Thymus (tissue), 11 donors: ENCODE results near the gene BMP2K. TPM values are rescaled to one million over a fixed set of nuclear protein-coding genes. Genes with fewer than 3 reads are reported as not detected.

Experiments used
- DNase-seq, 9 donors: peaks; one replicate each; pipeline ENCODE4 v3.0.0-alpha.2; 2013; ENCODE audit warnings: low spot score in 9 of 9, low read depth in 6 of 9, missing footprints in 1 of 9
- H3K27ac ChIP-seq, 2 donors: one replicate each; pipeline ENCODE4 v1.5.1; 2013; ENCODE audit warnings: control low read depth in 1 of 2, low read depth in 1 of 2, low read length in 1 of 2, mild to moderate bottlenecking in 1 of 2, moderate library complexity in 1 of 2
- H3K27me3 ChIP-seq, 2 donors: one replicate each; pipeline ENCODE4 v1.5.1; 2013; ENCODE audit warnings: low read length in 1 of 2; ENCODE audit not compliant: control insufficient read depth in 2 of 2, insufficient read depth in 1 of 2
- H3K36me3 ChIP-seq, 2 donors: one replicate each; pipeline ENCODE4 v1.5.1; 2013; ENCODE audit warnings: low read length in 1 of 2, mild to moderate bottlenecking in 1 of 2, moderate library complexity in 1 of 2; ENCODE audit not compliant: control insufficient read depth in 2 of 2, insufficient read depth in 2 of 2
- H3K4me1 ChIP-seq, 2 donors: one replicate each; pipeline ENCODE4 v1.5.1; 2013; ENCODE audit warnings: low read length in 2 of 2; ENCODE audit not compliant: control insufficient read depth in 2 of 2, insufficient read depth in 2 of 2
- H3K4me3 ChIP-seq, 2 donors: one replicate each; pipeline ENCODE4 v1.5.1; 2013; ENCODE audit warnings: low read length in 2 of 2, control low read depth in 1 of 2, mild to moderate bottlenecking in 1 of 2
- H3K9me3 ChIP-seq, 2 donors: one replicate each; pipeline ENCODE4 v1.5.1; 2013; ENCODE audit warnings: low read length in 1 of 2, mild to moderate bottlenecking in 1 of 2; ENCODE audit not compliant: control insufficient read depth in 2 of 2, insufficient read depth in 1 of 2
- WGBS: extraction: QIAGEN DNeasy Blood & Tissue Kit; methylation state at CpG from one replicate; pipeline ENCODE4 v1.1.7; 2013; 5-methylcytosine and 5-hydroxymethylcytosine counted together
- polyA plus RNA-seq: library from polyadenylated mRNA; stranded (reverse); fragments of 200-250 nt; gene quantifications from one replicate; pipeline ENCODE4 v1.2.3, GENCODE V29; 2013
- total RNA-seq: library from RNA; stranded (reverse); fragments of 120-200 nt; gene quantifications from one replicate; pipeline ENCODE4 v1.2.4, GENCODE V29; 2013
- donor health status: healthy.

Gene BMP2K
- total and polyA plus RNA-seq, 2 donors, result 34.3 to 36.5 TPM

DNA sequence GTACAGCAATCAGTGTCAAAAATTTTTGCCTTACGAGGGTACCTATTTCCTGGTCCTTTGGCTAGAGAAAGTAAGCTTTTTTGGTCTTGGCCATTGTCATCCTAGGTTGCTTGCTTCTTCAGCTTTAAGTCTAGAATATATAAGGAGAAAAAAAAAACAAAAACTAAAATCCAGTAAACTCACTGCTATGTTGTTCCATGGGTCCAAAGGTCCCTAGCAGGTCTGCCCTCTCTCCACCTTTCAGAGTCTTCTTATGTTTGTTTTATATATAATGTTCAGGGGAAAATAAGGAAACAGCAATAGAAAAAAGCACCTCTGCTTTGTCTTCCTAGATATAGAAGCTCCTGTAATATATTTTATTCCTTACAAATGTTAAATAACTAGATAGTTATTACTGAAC is 18.1 kb upstream of the BMP2K start:
- H3K4me3 ChIP-seq, result no peak overlapping the region
- no peaks in the 10 kb centered on the region for H3K27me3 ChIP-seq
- 97% methylated on average over 1 of the region's 1 CpG for WGBS
- no peaks in the 10 kb centered on the region for H3K36me3 ChIP-seq
- H3K27ac ChIP-seq, result no peak overlapping the region
- DNase-seq, result no peak
- H3K4me1 ChIP-seq, result no peaks in the 10 kb centered on the region
- H3K9me3 ChIP-seq, result no peaks in the 10 kb centered on the region

DNA sequence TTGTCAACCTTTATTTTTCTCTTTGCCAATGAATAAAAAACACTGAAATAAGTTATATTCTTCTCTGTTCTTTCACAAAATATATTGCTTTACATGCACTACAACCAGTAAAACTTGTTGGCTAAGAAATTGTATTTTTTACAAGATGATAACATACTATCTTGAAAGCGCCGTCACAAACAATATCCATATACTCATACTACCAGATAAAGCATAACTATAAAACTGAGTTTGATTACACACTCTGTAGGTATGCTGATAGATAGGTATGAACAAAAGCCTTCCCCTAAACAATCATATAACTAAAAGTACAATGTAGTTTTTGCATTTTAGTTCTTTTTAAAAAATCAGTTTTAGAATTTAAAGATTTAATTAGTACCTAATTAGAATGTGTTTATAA is 13.6 kb upstream of the BMP2K start:
- 99% methylated on average over 2 of the region's 2 CpGs for WGBS
- H3K9me3 ChIP-seq, result no peaks in the 10 kb centered on the region
- DNase-seq, result no peak
- H3K4me3 ChIP-seq, result no peak overlapping the region
- peaks cover 0 to 8% of the 10 kb centered on the region in 2 donors for H3K4me1 ChIP-seq
- H3K27ac ChIP-seq, result no peak overlapping the region
- no peaks in the 10 kb centered on the region for H3K36me3 ChIP-seq
- no peaks in the 10 kb centered on the region for H3K27me3 ChIP-seq

DNA sequence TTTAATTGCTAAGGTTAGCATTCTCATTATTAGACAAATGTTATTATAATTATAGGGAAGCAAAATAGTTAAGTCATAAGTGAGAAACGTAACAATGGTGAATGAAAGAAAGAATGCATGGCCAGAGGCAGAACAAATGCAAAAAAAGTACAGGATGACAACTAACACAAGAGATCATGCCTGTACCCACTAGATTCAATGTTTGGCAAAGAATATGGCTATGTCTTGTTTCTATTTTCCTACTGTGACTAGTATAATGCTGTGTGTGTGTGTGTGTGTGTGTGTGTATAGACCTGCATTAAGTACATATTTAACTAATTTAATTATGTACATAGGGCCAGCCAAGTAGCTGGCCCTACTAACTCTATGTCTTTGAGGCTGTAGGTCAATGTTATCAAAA is 12.9 kb upstream of the BMP2K start:
- H3K9me3 ChIP-seq, result no peaks in the 10 kb centered on the region
- no peaks in the 10 kb centered on the region for H3K36me3 ChIP-seq
- no peak for DNase-seq
- H3K4me1 ChIP-seq, result peaks cover 0 to 8% of the 10 kb centered on the region in 2 donors
- H3K27me3 ChIP-seq, result no peaks in the 10 kb centered on the region
- WGBS, result 98% methylated on average over 1 of the region's 1 CpG
- H3K27ac ChIP-seq, result no peak overlapping the region
- no peak overlapping the region for H3K4me3 ChIP-seq

DNA sequence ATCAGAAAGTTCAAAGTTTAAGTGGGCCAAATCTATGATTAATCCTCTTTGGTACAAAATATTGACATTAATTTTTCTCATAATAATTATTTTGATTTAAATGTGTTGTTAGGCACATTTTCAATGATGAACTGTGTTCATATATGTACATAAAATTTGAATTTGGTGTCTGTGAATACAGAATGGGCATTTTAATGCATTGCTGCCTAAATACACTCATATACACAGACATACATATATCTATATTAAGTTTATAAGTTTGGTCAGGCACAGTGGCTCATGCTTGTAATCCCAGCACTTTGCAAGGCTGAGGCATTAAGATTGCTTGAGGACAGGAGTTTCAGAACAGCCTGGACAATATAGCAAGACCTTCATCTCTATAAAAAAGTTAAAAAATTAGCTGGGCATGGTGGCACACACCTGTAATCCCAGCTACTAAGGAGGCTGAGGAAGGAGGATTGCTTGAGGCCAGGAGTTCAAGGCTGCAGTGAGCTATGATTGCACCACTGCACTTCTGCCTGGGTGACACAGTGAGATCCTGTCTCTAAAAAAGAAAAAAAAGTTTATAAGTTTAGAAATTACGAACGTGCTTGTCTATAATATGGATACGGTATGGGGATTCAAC is 12.3 kb upstream of the BMP2K start:
- H3K4me1 ChIP-seq, result peaks cover 4 to 13% of the 10 kb centered on the region in 2 donors
- H3K27ac ChIP-seq, result no peak overlapping the region
- no peaks in the 10 kb centered on the region for H3K27me3 ChIP-seq
- H3K36me3 ChIP-seq, result no peaks in the 10 kb centered on the region
- no peak overlapping the region for H3K4me3 ChIP-seq
- no peaks in the 10 kb centered on the region for H3K9me3 ChIP-seq
- DNase-seq, result no peak
- WGBS, result over 99% methylated on average over 3 of the region's 3 CpGs

DNA sequence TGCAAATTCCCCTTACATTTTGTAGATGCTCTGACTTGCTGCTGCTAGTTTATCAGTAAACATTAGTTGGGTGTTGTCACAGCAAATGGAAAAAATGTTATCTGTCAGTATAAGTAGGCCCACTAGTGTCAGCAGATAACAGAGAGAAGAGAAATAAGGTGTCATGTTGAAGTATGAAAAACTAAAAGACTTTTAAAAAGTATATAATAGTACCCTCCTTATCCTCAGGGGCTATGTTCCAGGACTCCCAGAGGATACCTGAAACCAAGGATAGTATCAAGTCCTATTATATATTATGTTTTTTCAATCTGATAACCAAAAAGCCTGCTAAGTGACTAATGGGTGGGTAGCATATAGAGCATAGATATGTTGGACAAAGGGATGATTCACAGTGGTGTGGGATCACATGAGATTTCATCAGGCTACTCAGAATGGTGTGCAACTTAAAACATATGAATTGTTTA is 11.6 kb upstream of the BMP2K start:
- H3K4me3 ChIP-seq, result no peak overlapping the region
- no peak overlapping the region for H3K27ac ChIP-seq
- no peak for DNase-seq
- H3K4me1 ChIP-seq, result peaks cover 8 to 17% of the 10 kb centered on the region in 2 donors
- no peaks in the 10 kb centered on the region for H3K36me3 ChIP-seq
- no peaks in the 10 kb centered on the region for H3K9me3 ChIP-seq
- no peaks in the 10 kb centered on the region for H3K27me3 ChIP-seq

DNA sequence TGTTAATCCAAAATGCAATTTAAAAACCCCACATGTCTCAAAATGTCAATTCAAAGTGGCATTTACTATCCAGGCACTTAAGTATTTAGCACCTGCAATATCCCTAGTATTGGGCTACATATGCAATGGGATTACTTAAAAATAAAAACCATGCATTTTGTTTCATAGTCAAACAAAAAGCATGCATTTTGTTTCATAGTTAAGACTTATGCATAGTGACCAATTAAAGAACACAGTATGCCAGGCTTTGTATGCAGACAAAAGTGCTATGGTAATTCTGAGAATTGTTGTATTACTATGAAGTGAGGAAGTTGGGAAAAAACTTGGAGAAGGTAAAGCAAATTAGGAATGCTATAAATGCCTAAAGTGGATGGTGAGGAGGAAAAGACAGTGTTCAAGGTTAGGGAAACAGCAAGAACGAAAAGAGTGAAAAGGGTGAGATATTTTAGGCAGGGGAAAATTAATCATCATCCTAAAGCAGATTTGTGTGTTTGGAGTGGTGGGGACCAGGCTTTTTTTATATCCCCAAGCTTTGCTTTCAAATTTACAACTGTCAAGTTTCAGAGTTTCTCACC is 10.6 kb upstream of the BMP2K start:
- WGBS, result 96% methylated on average over 1 of the region's 1 CpG
- Histone ChIP-seq H3K4me3 (no peak overlapping the region), H3K27me3 (no peaks in the 10 kb centered on the region), H3K36me3 (no peaks in the 10 kb centered on the region), H3K4me1 (peaks cover 8 to 17% of the 10 kb centered on the region in 2 donors), H3K27ac (no peak overlapping the region), H3K9me3 (no peaks in the 10 kb centered on the region)
- no peak for DNase-seq

DNA sequence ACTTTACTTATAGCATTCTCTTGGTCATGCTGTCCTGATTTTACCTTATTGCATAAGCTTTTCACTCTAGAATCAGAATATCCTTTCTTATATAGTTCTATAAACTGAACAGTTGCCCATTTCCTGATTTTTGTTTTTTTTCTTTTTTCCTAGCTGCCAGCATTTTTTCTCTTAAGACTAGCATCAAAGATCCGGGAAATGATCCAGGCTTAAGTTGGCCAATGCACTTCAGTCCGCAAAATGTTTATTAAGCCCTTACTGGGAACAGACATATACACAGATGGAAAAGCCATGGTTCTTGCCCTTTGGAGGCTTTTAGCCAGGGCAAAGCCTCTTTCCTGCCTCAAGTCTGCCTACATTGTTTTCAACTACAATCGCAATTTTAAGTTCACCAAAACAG is 10.1 kb upstream of the BMP2K start:
- whole genome bisulfite sequencing, result 94% methylated on average over 3 of the region's 3 CpGs
- no peak overlapping the region for H3K4me3 ChIP-seq
- no peak overlapping the region for H3K27ac ChIP-seq
- H3K9me3 ChIP-seq, result no peaks in the 10 kb centered on the region
- H3K36me3 ChIP-seq, result no peaks in the 10 kb centered on the region
- DNase-seq, result no peak
- peaks cover 8 to 17% of the 10 kb centered on the region in 2 donors for H3K4me1 ChIP-seq
- no peaks in the 10 kb centered on the region for H3K27me3 ChIP-seq

DNA sequence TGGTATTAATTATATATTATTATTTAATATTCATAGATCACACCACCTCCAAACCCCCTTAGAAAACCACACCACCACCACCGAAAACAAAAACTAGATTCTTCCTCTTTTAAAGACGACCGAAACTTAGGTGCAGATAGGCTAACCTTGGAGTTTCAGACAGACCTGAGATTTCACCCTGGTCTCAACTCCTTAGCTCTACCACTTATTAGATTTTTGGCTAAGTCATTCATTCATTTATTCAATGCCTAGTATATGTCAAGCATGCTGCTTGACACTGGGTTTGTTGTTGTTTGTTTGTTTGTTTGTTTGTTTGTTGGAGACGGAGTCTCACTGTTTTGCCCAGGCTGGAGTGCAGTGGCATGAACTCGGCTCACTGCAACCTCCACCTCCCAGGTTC is 9.5 kb upstream of the BMP2K start:
- no peaks in the 10 kb centered on the region for H3K36me3 ChIP-seq
- 91% methylated on average over 5 of the region's 5 CpGs for WGBS
- H3K27me3 ChIP-seq, result no peaks in the 10 kb centered on the region
- DNase-seq, result no peak
- H3K4me3 ChIP-seq, result no peak overlapping the region
- H3K9me3 ChIP-seq, result no peaks in the 10 kb centered on the region
- no peak overlapping the region for H3K27ac ChIP-seq
- peaks cover 8 to 17% of the 10 kb centered on the region in 2 donors for H3K4me1 ChIP-seq

DNA sequence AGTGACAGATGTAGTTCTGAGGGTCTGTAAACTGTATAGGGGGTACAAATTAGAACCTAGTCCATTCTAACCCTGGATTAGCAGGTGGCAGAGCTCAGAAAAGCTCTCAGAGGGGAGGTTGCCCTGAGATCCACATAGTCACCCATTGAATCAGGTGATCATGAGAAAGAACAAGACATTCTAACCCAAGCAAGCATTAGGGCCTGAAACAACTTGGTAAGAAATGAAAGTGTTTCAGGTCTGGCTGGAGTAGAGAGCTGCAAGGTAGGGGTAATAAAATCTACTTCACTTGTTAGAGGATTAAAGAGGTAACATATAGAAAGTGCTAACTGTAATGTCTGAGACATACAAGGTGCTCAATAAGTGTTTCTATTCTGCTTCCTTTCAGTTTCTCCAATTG is 8.8 kb upstream of the BMP2K start:
- Histone ChIP-seq H3K27ac (no peak overlapping the region), H3K4me1 (peaks cover 8 to 17% of the 10 kb centered on the region in 2 donors), H3K4me3 (no peak overlapping the region), H3K36me3 (no peaks in the 10 kb centered on the region), H3K9me3 (no peaks in the 10 kb centered on the region), H3K27me3 (no peaks in the 10 kb centered on the region)
- no peak for DNase-seq
